ENCODE measurements around the gene ARPC1B. TPM values are rescaled to one million over a fixed set of nuclear protein-coding genes. Genes with fewer than 3 reads are reported as not detected.

Gene ARPC1B
- total and polyA plus RNA-seq, 9 of the 15 experiments (the other 6 are each of a cell fraction or from before 2014, with no cell fraction given), result 6.7 to 357 (median 211) TPM

GRCh38 chr7:99325592-99326407 is 48.7 kb upstream of the ARPC1B start, which contains the start of gene ARPC1A (continued):
- TF ChIP-seq ELK3 (CRISPR knock-in tag; IDR thresholded peaks at IDR 0.05) (no peak), PYGO2 (tag; IDR thresholded peaks at IDR 0.05) (no peak), BCLAF1 (IDR thresholded peaks at IDR 0.05; ENCODE audit: borderline replicate concordance in 1 of 2, control insufficient read depth in 1 of 2, low read depth in 2 of 2, low read length in 1 of 2) (no peak), SP1 (CRISPR knock-in tag; IDR thresholded peaks at IDR 0.05) (0 out of 2 replicates have a peak, but pooled peaks have one; percentile 65), CHD1 (IDR thresholded peaks at IDR 0.05; ENCODE audit: low read length) (no peak), IFI16 (CRISPR knock-in tag; IDR thresholded peaks at IDR 0.05) (no peak), ZNF143 (CRISPR knock-in tag; IDR thresholded peaks at IDR 0.05) (no peak), USF1 (CRISPR knock-in tag; IDR thresholded peaks at IDR 0.05) (no peak), E2F3 (CRISPR knock-in tag; IDR thresholded peaks at IDR 0.05) (no peak), BRD4 (IDR thresholded peaks at IDR 0.05) (no peak), TCF15 (CRISPR knock-in tag; IDR thresholded peaks at IDR 0.05) (no peak), SIN3A (IDR thresholded peaks at IDR 0.05; ENCODE audit: borderline replicate concordance in 2 of 2, control insufficient read depth in 1 of 2, low read depth in 2 of 2, low read length in 2 of 2) (peak; percentile 70 to 85; a peak in 2 of 4 replicates), SMAD1 (IDR thresholded peaks at IDR 0.05; ENCODE audit: low read depth, low read length, partially characterized antibody) (peak; percentile 57), HMGXB4 (CRISPR knock-in tag; IDR thresholded peaks at IDR 0.05) (peak; percentile 63), UBTF (IDR thresholded peaks at IDR 0.05; ENCODE audit: borderline replicate concordance in 1 of 2, low read depth in 2 of 2, low read length in 2 of 2) (peak; percentile 94 to 99; a peak in 3 of 4 replicates), ZNF583 (CRISPR knock-in tag; IDR thresholded peaks at IDR 0.05) (no peak)

All from K562 (cell line).